ENCODE results near the gene TPCN1. TPM values are rescaled to one million over a fixed set of nuclear protein-coding genes. Genes with fewer than 3 reads are reported as not detected.
A peak's percentile ranks its signal among the peaks of the same experiment; 100 is the strongest.

The TPCN1 gene
- total and polyA plus RNA-seq, 2 of the 13 experiments (the other 11 are each of a cell fraction or from before 2014, with no cell fraction given), result 8.0 to 26.8 TPM

DNA sequence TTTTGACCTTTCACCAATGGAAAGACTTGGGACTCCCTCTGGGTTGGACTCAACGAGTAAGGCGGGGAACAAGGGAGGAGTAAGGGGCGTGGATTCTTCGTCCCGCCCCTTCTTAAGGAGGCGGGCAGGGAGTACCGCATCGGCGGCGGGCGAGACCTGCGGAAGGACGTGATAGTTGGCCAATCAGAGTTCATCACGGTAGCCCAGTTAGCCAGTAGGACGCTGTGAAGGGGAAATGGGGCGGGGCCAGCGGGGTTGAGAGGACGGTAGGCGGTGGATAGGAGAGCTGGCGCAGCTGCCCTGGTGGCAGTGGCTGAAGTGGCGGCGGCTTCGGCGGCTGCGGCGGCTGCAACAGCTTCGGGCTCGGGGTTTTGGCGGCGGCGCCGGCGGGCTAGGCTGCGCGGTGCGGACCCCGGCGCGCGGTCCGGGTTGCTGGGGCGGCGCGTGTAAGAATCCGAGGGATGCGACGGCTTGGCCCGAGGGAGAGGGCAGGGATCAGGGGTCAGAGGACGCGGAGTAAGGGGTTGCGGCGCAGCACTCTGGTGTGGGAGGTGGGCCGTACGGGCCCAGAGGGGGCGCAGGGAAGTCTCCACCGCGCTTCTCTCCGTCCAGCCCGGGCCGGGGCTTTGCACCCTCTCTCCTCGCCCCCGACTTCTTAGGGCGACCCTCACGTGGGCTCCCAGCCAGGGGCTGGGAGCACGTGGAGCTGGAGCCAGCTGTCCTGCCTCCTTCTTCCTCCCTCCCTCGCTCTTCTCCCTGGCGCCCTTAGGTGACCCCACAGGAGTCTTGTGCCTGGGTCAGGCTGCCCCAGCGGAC, at the start of gene TPCN1 (continued):
- TF ChIP-seq, protein P1, sequence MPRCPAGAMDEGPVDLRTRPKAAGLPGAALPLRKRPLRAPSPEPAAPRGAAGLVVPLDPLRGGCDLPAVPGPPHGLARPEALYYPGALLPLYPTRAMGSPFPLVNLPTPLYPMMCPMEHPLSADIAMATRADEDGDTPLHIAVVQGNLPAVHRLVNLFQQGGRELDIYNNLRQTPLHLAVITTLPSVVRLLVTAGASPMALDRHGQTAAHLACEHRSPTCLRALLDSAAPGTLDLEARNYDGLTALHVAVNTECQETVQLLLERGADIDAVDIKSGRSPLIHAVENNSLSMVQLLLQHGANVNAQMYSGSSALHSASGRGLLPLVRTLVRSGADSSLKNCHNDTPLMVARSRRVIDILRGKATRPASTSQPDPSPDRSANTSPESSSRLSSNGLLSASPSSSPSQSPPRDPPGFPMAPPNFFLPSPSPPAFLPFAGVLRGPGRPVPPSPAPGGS (CRISPR knock-in tag; IDR thresholded peaks at IDR 0.05), result no peak
- TF ChIP-seq NFIC (IDR thresholded peaks at IDR 0.05; ENCODE audit: low read length), result no peak
- no peak for TF ChIP-seq ZFP36L1 (CRISPR knock-in tag; IDR thresholded peaks at IDR 0.05)
- TF ChIP-seq GABPB1 (CRISPR knock-in tag; IDR thresholded peaks at IDR 0.05), result peak; percentile 44; the same call in 1 of the 2 replicates
- no peak for TF ChIP-seq EHMT2 (IDR thresholded peaks at IDR 0.05; ENCODE audit: borderline replicate concordance, low read depth, low read length)
- TF ChIP-seq RFX1 (IDR thresholded peaks at IDR 0.05), result no peak; the same call in 1 of the 2 replicates
- no peak for TF ChIP-seq ZNF672 (CRISPR knock-in tag; IDR thresholded peaks at IDR 0.05)
- 0 out of 2 replicates have a peak, but pooled peaks have one; percentile 57 for TF ChIP-seq KLF11 (CRISPR knock-in tag; IDR thresholded peaks at IDR 0.05)
- no peak for TF ChIP-seq SPEN (CRISPR knock-in tag; IDR thresholded peaks at IDR 0.05; ENCODE audit: low read depth)
- TF ChIP-seq GATA4 (IDR thresholded peaks at IDR 0.05; ENCODE audit: borderline replicate concordance, low read depth), result peak; percentile 72; the same call in 1 of the 2 replicates
- 0 out of 2 replicates have a peak, but pooled peaks have one; percentile 63 for TF ChIP-seq REL (CRISPR knock-in tag; conservative IDR thresholded peaks at IDR 0.05)
- no peak for TF ChIP-seq ZNF564 (CRISPR knock-in tag; IDR thresholded peaks at IDR 0.05)
- TF ChIP-seq NR1H2 (CRISPR knock-in tag; IDR thresholded peaks at IDR 0.05; ENCODE audit: borderline replicate concordance, low read depth), result no peak
- TF ChIP-seq NR2F6 (IDR thresholded peaks at IDR 0.05), result peak; percentile 36; the same call in 1 of the 2 replicates
- peak; percentile 35; the same call in 1 of the 2 replicates for TF ChIP-seq NR2F6 (CRISPR knock-in tag; IDR thresholded peaks at IDR 0.05)
- no peak for TF ChIP-seq ZBTB39 (CRISPR knock-in tag; IDR thresholded peaks at IDR 0.05)
- TF ChIP-seq ZNF225 (CRISPR knock-in tag; IDR thresholded peaks at IDR 0.05), result peak; percentile 54; the same call in 1 of the 2 replicates
- no peak; the same call in 1 of the 2 replicates for TF ChIP-seq CEBPZ (IDR thresholded peaks at IDR 0.05; ENCODE audit: low read length)
- no peak for TF ChIP-seq ZNF17 (CRISPR knock-in tag; IDR thresholded peaks at IDR 0.05)
- TF ChIP-seq HNF4G (IDR thresholded peaks at IDR 0.05; ENCODE audit: borderline replicate concordance, low read depth, low read length), result peak; percentile 32; the same call in 1 of the 2 replicates
- TF ChIP-seq HNF4G (CRISPR knock-in tag; IDR thresholded peaks at IDR 0.05; ENCODE audit: borderline replicate concordance, low read depth), result peak; percentile 77
- no peak for TF ChIP-seq MLX (CRISPR knock-in tag; IDR thresholded peaks at IDR 0.05)
